Endothelial cell of umbilical vein (primary cell): ENCODE measurements around the gene EHMT1. TPM values are rescaled to one million over a fixed set of nuclear protein-coding genes. Genes with fewer than 3 reads are reported as not detected.

Source experiments
- BruUV-seq: library from RNA; stranded (reverse); fragments of 400-500 nt; replicated peaks from 2 replicates; lab custom pipeline; 2021; lab: Mats Ljungman, UMichigan
- CTCF ChIA-PET: fragments of 300-600, 350-600 bp; sonication (Branson Sonifier 250); formaldehyde crosslinking; loops from one replicate; lab custom pipeline; 2021; ENCODE audit warnings: antibody characterized with exemption, inconsistent platforms; lab: Charles Lee
- POLR2A ChIA-PET: fragments of 300-600, 350-600 bp; sonication (Branson Sonifier 250); formaldehyde crosslinking; loops from one replicate; lab custom pipeline; 2021; ENCODE audit warnings: antibody characterized with exemption, inconsistent platforms; lab: Charles Lee
- DNase-seq: peaks from one replicate; pipeline ENCODE4 v3.0.0-alpha.2; 2011; ENCODE audit warnings: low read depth, low spot score
- FAIRE-seq: peaks from 2 replicates; lab custom pipeline; 2011; peaks lifted over from hg19 to GRCh38; lab: Jason Lieb, UNC
- H2AFZ ChIP-seq: 2 replicates; pipeline ENCODE4 v1.6.0; 2012; ENCODE audit warnings: low read depth, low read length, control low read depth, inconsistent platforms
- H3K27ac ChIP-seq: 2 replicates; pipeline ENCODE4 v1.5.1; 2011; ENCODE audit warnings: low read depth, mild to moderate bottlenecking, control low read depth, low read length, moderate library complexity; ENCODE audit not compliant: insufficient read depth
- H3K27me3 ChIP-seq, 2 experiments: 2 replicates each; pipeline versions ENCODE4 v1.6.0 to v1.6.1; 2011; ENCODE audit warnings: low read length in 2 of 2, mixed read lengths in 1 of 2; ENCODE audit not compliant: control insufficient read depth in 2 of 2, insufficient read depth in 2 of 2
- H3K36me3 ChIP-seq, 2 experiments: 2 replicates in 1 of 2; 3 replicates in 1 of 2; pipeline ENCODE4 v1.5.1; 2011; ENCODE audit warnings: low read length in 2 of 2, mild to moderate bottlenecking in 1 of 2, moderate library complexity in 1 of 2; ENCODE audit not compliant: control insufficient read depth in 2 of 2, insufficient read depth in 2 of 2; ENCODE audit errors: extremely low read depth in 1 of 2
- H3K4me1 ChIP-seq: 3 replicates; pipeline ENCODE4 v1.5.1; 2011; ENCODE audit warnings: mild to moderate bottlenecking, low read length; ENCODE audit not compliant: control insufficient read depth, insufficient read depth; ENCODE audit errors: extremely low read depth
- H3K4me2 ChIP-seq: 2 replicates; pipeline ENCODE4 v1.6.1; 2011; ENCODE audit warnings: low read length, control low read depth, mixed read lengths; ENCODE audit not compliant: insufficient read depth
- H3K4me3 ChIP-seq, 3 experiments: fragments of 200-600 bp in 1 of 3; sonication (generic), shearing (Covaris generic) in 1 of 3; replicated peaks in 1 of 3; 2 replicates each; pipeline ENCODE4 v1.5.1; 2011 to 2016; ENCODE audit warnings: control low read depth in 3 of 3, low read length in 3 of 3, mild to moderate bottlenecking in 2 of 3, inconsistent platforms in 1 of 3, low read depth in 1 of 3, moderate library complexity in 1 of 3; ENCODE audit not compliant: insufficient read depth in 1 of 3
- H3K79me2 ChIP-seq: 2 replicates; pipeline ENCODE4 v1.6.0; 2012; ENCODE audit warnings: low read length, inconsistent platforms; ENCODE audit not compliant: control insufficient read depth, insufficient read depth
- H3K9ac ChIP-seq: replicated peaks from 2 replicates; pipeline ENCODE3; 2011; ENCODE audit warnings: low read length, control low read depth; ENCODE audit not compliant: insufficient read depth; ENCODE audit errors: extremely low read depth
- H3K9me1 ChIP-seq: replicated peaks from 3 replicates; pipeline ENCODE4 v1.6.0; 2011; ENCODE audit warnings: mild to moderate bottlenecking, low read length; ENCODE audit not compliant: control insufficient read depth, insufficient read depth; ENCODE audit errors: extremely low read depth
- H3K9me3 ChIP-seq: replicated peaks from 2 replicates; pipeline ENCODE4 v1.5.1; 2012; ENCODE audit warnings: low read length, inconsistent platforms; ENCODE audit not compliant: control insufficient read depth, insufficient read depth
- H4K20me1 ChIP-seq: replicated peaks from 2 replicates; pipeline ENCODE3; 2011; ENCODE audit warnings: mild to moderate bottlenecking, low read length; ENCODE audit not compliant: control insufficient read depth, insufficient read depth; ENCODE audit errors: extremely low read depth
- CTCF ChIP-seq, 2 donors: IDR thresholded peaks; 1 replicate in 1 of 2; 2 replicates in 1 of 2; pipeline ENCODE4 v1.5.1; 2011; ENCODE audit warnings: low read length in 2 of 2, mild to moderate bottlenecking in 2 of 2, moderate library complexity in 2 of 2, control low read depth in 1 of 2, inconsistent platforms in 1 of 2, low read depth in 1 of 2; ENCODE audit not compliant: insufficient read depth in 1 of 2; ENCODE audit errors: extremely low read depth in 1 of 2
- EZH2 ChIP-seq: IDR thresholded peaks from 2 replicates; pipeline ENCODE4 v1.6.1; 2012; ENCODE audit warnings: borderline replicate concordance, low read depth, mild to moderate bottlenecking, moderate library complexity, low read length, inconsistent platforms; ENCODE audit not compliant: severe bottlenecking
- FOS ChIP-seq: IDR thresholded peaks from 2 replicates; pipeline ENCODE4 v1.6.1; 2011; ENCODE audit warnings: mild to moderate bottlenecking, low read length, moderate library complexity, borderline replicate concordance; ENCODE audit not compliant: insufficient read depth
- GATA2 ChIP-seq: IDR thresholded peaks from 2 replicates; pipeline ENCODE4 v1.7.0; 2011; ENCODE audit warnings: low read depth, mild to moderate bottlenecking, moderate library complexity, mixed read lengths, low read length; ENCODE audit not compliant: insufficient read length, insufficient read depth
- JUN ChIP-seq: IDR thresholded peaks from 2 replicates; pipeline ENCODE4 v1.6.1; 2011; ENCODE audit warnings: borderline replicate concordance, low read depth; ENCODE audit not compliant: insufficient read length, insufficient read depth
- MAX ChIP-seq: IDR thresholded peaks from 2 replicates; pipeline ENCODE4 v1.6.1; 2011; ENCODE audit not compliant: insufficient read depth, insufficient read length
- MYC ChIP-seq: IDR thresholded peaks from one replicate; pipeline ENCODE4 v1.6.1; 2011; ENCODE audit warnings: mild to moderate bottlenecking, low read depth, low read length
- POLR2A ChIP-seq: IDR thresholded peaks from 2 replicates; pipeline ENCODE4 v1.6.1; 2012; ENCODE audit warnings: low read depth, mild to moderate bottlenecking, control low read depth, low read length
- POLR2AphosphoS5 ChIP-seq: IDR thresholded peaks from 2 replicates; pipeline ENCODE4 v1.6.1; 2012; ENCODE audit warnings: low read depth, mild to moderate bottlenecking, control low read depth, low read length, moderate library complexity; ENCODE audit not compliant: insufficient read depth
- dilution Hi-C: fragments of 300-500 bp; cut with MboI; formaldehyde crosslinking; loops from one replicate; pipeline ENCODE4 v1.15.0; 2019; ENCODE audit warnings: low sequenced_read_pairs; ENCODE audit not compliant: extremely low pct_ligation_motif_present
- intact Hi-C: fragments of 100-400 bp; cut with micrococcal nuclease; formaldehyde crosslinking; loops from one replicate; pipeline ENCODE4 v1.10.0; 2022
- polyA plus RNA-seq, 4 experiments: library from polyadenylated mRNA; depleted of rRNA in 3 of 4; stranded (reverse) in 3 of 4; unstranded in 1 of 4; fragments of >200 nt; gene quantifications; 2 replicates each; pipeline versions ENCODE4 v1.2.1 to v1.2.3, GENCODE V29; 2011 to 2012; ENCODE audit warnings: missing spikeins in 1 of 4
- total RNA-seq: library from RNA; stranded (reverse); gene quantifications from 2 replicates; pipeline ENCODE4 v1.2.3, GENCODE V29; 2021

Gene EHMT1
- total and polyA plus RNA-seq, 2 donors (not counting 3 experiments of a cell fraction or from before 2014, with no cell fraction given): 48.2 to 104 TPM

GRCh38 chr9:137717776-137718327, 99.0 kb downstream of the EHMT1 start:
- H2AFZ ChIP-seq: no peak overlapping the region
- no peak for DNase-seq
- H3K79me2 ChIP-seq: peaks cover 35% of the 10 kb centered on the region
- TF ChIP-seq POLR2AphosphoS5: no peak
- TF ChIP-seq POLR2A: no peak
- TF ChIP-seq MYC: no peak
- TF ChIP-seq MAX: no peak
- TF ChIP-seq EZH2: no peak
- TF ChIP-seq CTCF (IDR thresholded peaks at IDR 0.05; ENCODE audit: extremely low read depth in 1 of 2, insufficient read depth in 1 of 2, low read depth in 1 of 2, low read length in 2 of 2): no peak
- no peak for TF ChIP-seq JUN
- no peak for TF ChIP-seq GATA2
- no peak for TF ChIP-seq FOS
- ChIA-PET CTCF (no interaction called here), POLR2A (interaction anchor here (0.7 kb wide), 1 partner anchor 286 kb away, joined by 4 read pairs; no protein-coding TSS in a partner anchor)
- intact Hi-C loops (no loop called here), dilution Hi-C loops (no loop called here)
- H3K4me2 ChIP-seq: no peak overlapping the region
- no TSS peak for BruUV-seq
- no peak overlapping the region for H3K27ac ChIP-seq
- no peaks in the 10 kb centered on the region for H4K20me1 ChIP-seq
- peaks cover 3 to 18% of the 10 kb centered on the region in 2 experiments for H3K36me3 ChIP-seq
- no peaks in the 10 kb centered on the region for H3K27me3 ChIP-seq
- no peak overlapping the region for H3K4me3 ChIP-seq
- H3K9me3 ChIP-seq: no peaks in the 10 kb centered on the region
- H3K4me1 ChIP-seq: no peaks in the 10 kb centered on the region
- no peaks in the 10 kb centered on the region for H3K9me1 ChIP-seq
- H3K9ac ChIP-seq: no peak overlapping the region
- FAIRE-seq: no peak
